OCI-LY1 (cell line): Measurements from ENCODE around the gene FBN2.

Experiments
- H2AFZ ChIP-seq: fragments of 200-600 bp; sonication (generic), shearing (Covaris generic); 2 replicates; pipeline ENCODE4 v1.6.0; 2014; ENCODE audit warnings: antibody characterized with exemption, mild to moderate bottlenecking, low read length
- H3F3A ChIP-seq: fragments of 200-600 bp; sonication (generic), shearing (Covaris generic); 2 replicates; pipeline ENCODE4 v1.6.0; 2014; ENCODE audit warnings: mild to moderate bottlenecking, antibody characterized with exemption, low read length, moderate library complexity; ENCODE audit not compliant: insufficient read depth
- H3K27ac ChIP-seq: fragments of 200-600 bp; sonication (generic); 2 replicates; pipeline ENCODE4 v1.5.1; 2014; ENCODE audit warnings: low read length, mixed run types, mild to moderate bottlenecking, low read depth; ENCODE audit not compliant: poor library complexity, severe bottlenecking
- H3K27me3 ChIP-seq: fragments of 200-600 bp; sonication (generic); 2 replicates; pipeline ENCODE4 v1.6.0; 2014; ENCODE audit warnings: antibody characterized with exemption, mild to moderate bottlenecking, low read length, moderate library complexity; ENCODE audit not compliant: insufficient read depth
- H3K36me3 ChIP-seq: fragments of 200-600 bp; sonication (generic); 2 replicates; pipeline ENCODE4 v1.6.1; 2014; ENCODE audit warnings: mild to moderate bottlenecking, antibody characterized with exemption, low read length, moderate library complexity, mixed read lengths; ENCODE audit not compliant: insufficient read depth
- H3K4me1 ChIP-seq: fragments of 200-600 bp; sonication (generic); 2 replicates; pipeline ENCODE4 v1.5.1; 2014; ENCODE audit warnings: mild to moderate bottlenecking, low read length, moderate library complexity; ENCODE audit not compliant: insufficient read depth, severe bottlenecking
- H3K4me2 ChIP-seq: fragments of 200-600 bp; sonication (generic), shearing (Covaris generic); 2 replicates; pipeline ENCODE4 v1.6.1; 2014; ENCODE audit warnings: low read length
- H3K4me3 ChIP-seq: fragments of 200-600 bp; sonication (generic); 2 replicates; pipeline ENCODE4 v1.5.1; 2014; ENCODE audit warnings: low read length, low read depth, mild to moderate bottlenecking, mixed read lengths; ENCODE audit not compliant: poor library complexity, severe bottlenecking
- H3K79me2 ChIP-seq: fragments of 200-600 bp; shearing (Covaris generic); 2 replicates; pipeline ENCODE4 v1.6.1; 2016; ENCODE audit warnings: mixed run types, low read length, mixed read lengths; ENCODE audit not compliant: insufficient read depth
- H3K9ac ChIP-seq: fragments of 200-600 bp; sonication (generic), shearing (Covaris generic); 2 replicates; pipeline ENCODE4 v1.6.1; 2014; ENCODE audit warnings: mild to moderate bottlenecking, low read length, mixed read lengths
- H3K9me2 ChIP-seq: fragments of 200-600 bp; sonication (generic), shearing (Covaris generic); 2 replicates; pipeline ENCODE4 v1.6.1; 2014; ENCODE audit warnings: low read depth, mild to moderate bottlenecking, low read length, mixed read lengths
- H3K9me3 ChIP-seq: fragments of 200-600 bp; shearing (Covaris generic); 2 replicates; pipeline ENCODE4 v1.6.1; 2014; ENCODE audit warnings: low read length, mixed read lengths
- H4K20me1 ChIP-seq: fragments of 200-600 bp; sonication (generic), shearing (Covaris generic); 2 replicates; pipeline ENCODE4 v1.6.0; 2016; ENCODE audit warnings: mild to moderate bottlenecking, low read length; ENCODE audit not compliant: insufficient read depth
- EZH2 ChIP-seq: fragments of 200-600 bp; sonication (generic), shearing (Covaris generic); IDR thresholded peaks from 2 replicates; pipeline ENCODE4 v1.8.0; 2017; ENCODE audit warnings: borderline replicate concordance, mixed run types, mild to moderate bottlenecking, antibody characterized with exemption, low read length, moderate library complexity, mixed read lengths
- TF ChIP-seq, protein P1 (sequence below): fragments of 200-600 bp; sonication (generic), shearing (Covaris generic); IDR thresholded peaks from 2 replicates; pipeline ENCODE4 v1.5.1; 2017; ENCODE audit warnings: mild to moderate bottlenecking, antibody characterized with exemption, low read length, moderate library complexity, mixed read lengths

Gene FBN2

DNA sequence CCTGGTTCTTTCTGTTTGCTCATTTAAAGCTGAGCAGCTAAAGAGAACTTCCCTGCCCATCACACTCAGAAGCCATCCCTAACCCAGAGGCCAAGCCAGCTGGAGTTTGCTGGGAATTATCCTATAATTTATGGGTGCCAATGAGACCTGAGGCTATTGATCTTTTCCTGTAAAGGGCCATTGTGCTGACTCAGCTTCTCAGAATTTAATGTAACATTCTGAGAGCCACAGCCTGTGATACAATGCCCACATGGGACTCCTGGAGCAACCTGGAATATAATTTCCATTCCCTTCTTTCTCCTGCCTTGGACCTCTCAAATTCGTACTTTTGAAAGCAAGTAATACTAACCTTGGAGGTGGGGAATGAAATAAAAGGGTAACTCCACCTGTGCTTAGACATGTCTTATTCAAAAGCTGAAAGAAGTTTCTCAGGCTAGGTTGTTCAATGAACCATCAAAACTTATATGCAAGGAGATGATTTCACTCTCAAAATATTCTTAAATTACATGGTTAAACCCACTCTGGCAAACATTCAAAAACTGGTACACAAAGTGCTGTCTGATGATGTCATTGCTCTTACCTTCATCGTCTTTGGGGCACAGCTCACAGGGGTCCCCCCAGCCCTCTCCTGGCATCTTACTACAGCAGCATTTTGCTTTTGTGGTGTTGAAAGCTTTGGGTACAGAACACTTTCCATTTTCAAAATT, 247.7 kb downstream of the FBN2 start:
- Histone ChIP-seq H4K20me1 (no peaks in the 10 kb centered on the region), H3K4me2 (no peak overlapping the region), H3F3A (no peaks in the 10 kb centered on the region), H3K36me3 (no peaks in the 10 kb centered on the region), H3K79me2 (no peaks in the 10 kb centered on the region), H3K9me2 (no peaks in the 10 kb centered on the region), H3K4me1 (no peaks in the 10 kb centered on the region), H2AFZ (no peak overlapping the region), H3K27ac (no peak overlapping the region), H3K9me3 (no peaks in the 10 kb centered on the region), H3K27me3 (no peaks in the 10 kb centered on the region), H3K4me3 (no peak overlapping the region), H3K9ac (no peak overlapping the region)
- no peak for TF ChIP-seq EZH2
- TF ChIP-seq, protein P1, sequence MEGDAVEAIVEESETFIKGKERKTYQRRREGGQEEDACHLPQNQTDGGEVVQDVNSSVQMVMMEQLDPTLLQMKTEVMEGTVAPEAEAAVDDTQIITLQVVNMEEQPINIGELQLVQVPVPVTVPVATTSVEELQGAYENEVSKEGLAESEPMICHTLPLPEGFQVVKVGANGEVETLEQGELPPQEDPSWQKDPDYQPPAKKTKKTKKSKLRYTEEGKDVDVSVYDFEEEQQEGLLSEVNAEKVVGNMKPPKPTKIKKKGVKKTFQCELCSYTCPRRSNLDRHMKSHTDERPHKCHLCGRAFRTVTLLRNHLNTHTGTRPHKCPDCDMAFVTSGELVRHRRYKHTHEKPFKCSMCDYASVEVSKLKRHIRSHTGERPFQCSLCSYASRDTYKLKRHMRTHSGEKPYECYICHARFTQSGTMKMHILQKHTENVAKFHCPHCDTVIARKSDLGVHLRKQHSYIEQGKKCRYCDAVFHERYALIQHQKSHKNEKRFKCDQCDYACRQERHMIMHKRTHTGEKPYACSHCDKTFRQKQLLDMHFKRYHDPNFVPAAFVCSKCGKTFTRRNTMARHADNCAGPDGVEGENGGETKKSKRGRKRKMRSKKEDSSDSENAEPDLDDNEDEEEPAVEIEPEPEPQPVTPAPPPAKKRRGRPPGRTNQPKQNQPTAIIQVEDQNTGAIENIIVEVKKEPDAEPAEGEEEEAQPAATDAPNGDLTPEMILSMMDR: no peak

DNA sequence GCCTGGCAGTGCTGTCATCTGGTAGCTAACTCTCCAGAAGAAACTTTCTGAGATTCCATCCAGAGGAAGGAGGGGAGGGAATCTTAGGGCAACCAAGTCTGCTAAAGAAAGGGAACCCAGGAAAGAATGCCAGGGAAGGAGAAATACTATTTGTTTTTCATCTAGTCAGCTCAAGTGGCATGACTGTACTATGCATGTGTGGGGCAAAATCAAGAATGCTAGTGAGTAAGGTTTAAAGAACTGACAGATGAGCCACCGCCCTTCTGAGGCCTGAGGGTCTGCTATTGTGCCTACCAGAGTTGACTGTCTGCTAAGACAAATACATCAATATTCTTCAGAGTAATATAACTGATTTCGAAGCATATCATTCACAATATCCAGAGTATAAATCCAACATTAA, 250.3 kb downstream of the FBN2 start:
- Histone ChIP-seq H3K9me3 (no peaks in the 10 kb centered on the region), H4K20me1 (no peaks in the 10 kb centered on the region), H3K27me3 (no peaks in the 10 kb centered on the region), H3K79me2 (no peaks in the 10 kb centered on the region), H3K36me3 (no peaks in the 10 kb centered on the region), H3K4me2 (no peak overlapping the region), H3K27ac (no peak overlapping the region), H3K4me3 (no peak overlapping the region), H3K9me2 (no peaks in the 10 kb centered on the region), H3K9ac (no peak overlapping the region), H2AFZ (no peak overlapping the region), H3F3A (no peaks in the 10 kb centered on the region), H3K4me1 (no peaks in the 10 kb centered on the region)
- TF ChIP-seq, protein P1: no peak
- TF ChIP-seq EZH2: no peak

DNA sequence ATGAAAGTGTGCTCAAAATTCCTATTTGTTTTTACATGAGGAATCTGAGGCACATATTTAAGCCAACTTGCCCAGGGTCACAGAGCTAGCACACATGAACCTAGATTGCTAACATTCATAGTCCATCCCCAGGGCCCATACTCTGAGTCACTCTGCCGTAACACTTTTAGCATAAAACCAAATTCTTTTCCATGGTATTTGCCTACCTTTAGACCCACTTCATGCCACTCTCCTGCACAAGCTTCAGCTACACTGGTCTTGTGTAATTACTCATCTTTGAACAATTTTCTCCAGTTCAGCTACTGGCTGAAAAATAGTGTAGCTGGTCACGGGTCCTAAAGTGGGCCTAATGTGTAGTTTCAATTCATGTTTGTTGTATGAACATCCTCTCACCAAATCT, 253.8 kb downstream of the FBN2 start:
- no peaks in the 10 kb centered on the region for H3K79me2 ChIP-seq

More for the DNA sequence above, 253.8 kb downstream of the FBN2 start:
- H3K9ac ChIP-seq: no peak overlapping the region
- no peaks in the 10 kb centered on the region for H4K20me1 ChIP-seq
- H2AFZ ChIP-seq: no peak overlapping the region
- H3K4me1 ChIP-seq: no peaks in the 10 kb centered on the region
- H3K9me3 ChIP-seq: no peaks in the 10 kb centered on the region
- no peak overlapping the region for H3K4me3 ChIP-seq
- TF ChIP-seq, protein P1: no peak
- TF ChIP-seq EZH2: no peak
- H3K27ac ChIP-seq: no peak overlapping the region
- H3F3A ChIP-seq: no peaks in the 10 kb centered on the region
- no peaks in the 10 kb centered on the region for H3K36me3 ChIP-seq
- no peak overlapping the region for H3K4me2 ChIP-seq
- no peaks in the 10 kb centered on the region for H3K9me2 ChIP-seq
- H3K27me3 ChIP-seq: no peaks in the 10 kb centered on the region
